AG10803 (cell line): ENCODE data around the gene MAP7.
"Not testable (repeated sequence)": the region's sequence is repeated elsewhere in the genome, so short reads cannot be mapped to it uniquely, and the experiment has no call there.

ENCODE experiments used
- DNase-seq: peaks from one replicate; pipeline ENCODE4 v3.0.0; 2010; ENCODE audit warnings: low read depth
- H3K4me3 ChIP-seq: 2 replicates; pipeline ENCODE4 v1.5.1; 2011; ENCODE audit warnings: mild to moderate bottlenecking, low read length, control low read depth
- TF ChIP-seq, protein P1 (sequence below): conservative IDR thresholded peaks from 2 replicates; pipeline ENCODE4 v1.5.1; 2011; ENCODE audit warnings: mild to moderate bottlenecking, low read length, control low read depth, inconsistent platforms

The MAP7 gene

DNA sequence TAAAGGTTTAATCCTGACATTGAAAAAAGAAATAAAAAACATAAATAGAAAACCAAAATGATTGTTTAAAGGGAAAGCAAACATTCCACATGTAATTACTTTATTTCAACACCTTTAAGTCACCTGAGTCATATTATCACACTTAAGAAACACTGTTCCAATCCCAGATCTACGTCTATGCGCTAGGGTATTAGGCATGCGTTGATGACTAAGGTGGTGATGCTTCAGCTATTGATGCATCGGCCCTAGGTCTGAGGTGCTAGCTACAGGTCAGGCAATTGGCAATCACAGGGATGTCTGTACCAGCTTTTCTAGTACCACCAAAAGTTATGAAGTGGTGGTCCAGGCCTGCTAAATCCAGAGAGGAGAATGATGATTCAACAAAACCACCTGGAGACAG, 162.9 kb downstream of the MAP7 start:
- H3K4me3 ChIP-seq: no peak overlapping the region
- TF ChIP-seq, protein P1, sequence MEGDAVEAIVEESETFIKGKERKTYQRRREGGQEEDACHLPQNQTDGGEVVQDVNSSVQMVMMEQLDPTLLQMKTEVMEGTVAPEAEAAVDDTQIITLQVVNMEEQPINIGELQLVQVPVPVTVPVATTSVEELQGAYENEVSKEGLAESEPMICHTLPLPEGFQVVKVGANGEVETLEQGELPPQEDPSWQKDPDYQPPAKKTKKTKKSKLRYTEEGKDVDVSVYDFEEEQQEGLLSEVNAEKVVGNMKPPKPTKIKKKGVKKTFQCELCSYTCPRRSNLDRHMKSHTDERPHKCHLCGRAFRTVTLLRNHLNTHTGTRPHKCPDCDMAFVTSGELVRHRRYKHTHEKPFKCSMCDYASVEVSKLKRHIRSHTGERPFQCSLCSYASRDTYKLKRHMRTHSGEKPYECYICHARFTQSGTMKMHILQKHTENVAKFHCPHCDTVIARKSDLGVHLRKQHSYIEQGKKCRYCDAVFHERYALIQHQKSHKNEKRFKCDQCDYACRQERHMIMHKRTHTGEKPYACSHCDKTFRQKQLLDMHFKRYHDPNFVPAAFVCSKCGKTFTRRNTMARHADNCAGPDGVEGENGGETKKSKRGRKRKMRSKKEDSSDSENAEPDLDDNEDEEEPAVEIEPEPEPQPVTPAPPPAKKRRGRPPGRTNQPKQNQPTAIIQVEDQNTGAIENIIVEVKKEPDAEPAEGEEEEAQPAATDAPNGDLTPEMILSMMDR: no peak
- no peak for DNase-seq

DNA sequence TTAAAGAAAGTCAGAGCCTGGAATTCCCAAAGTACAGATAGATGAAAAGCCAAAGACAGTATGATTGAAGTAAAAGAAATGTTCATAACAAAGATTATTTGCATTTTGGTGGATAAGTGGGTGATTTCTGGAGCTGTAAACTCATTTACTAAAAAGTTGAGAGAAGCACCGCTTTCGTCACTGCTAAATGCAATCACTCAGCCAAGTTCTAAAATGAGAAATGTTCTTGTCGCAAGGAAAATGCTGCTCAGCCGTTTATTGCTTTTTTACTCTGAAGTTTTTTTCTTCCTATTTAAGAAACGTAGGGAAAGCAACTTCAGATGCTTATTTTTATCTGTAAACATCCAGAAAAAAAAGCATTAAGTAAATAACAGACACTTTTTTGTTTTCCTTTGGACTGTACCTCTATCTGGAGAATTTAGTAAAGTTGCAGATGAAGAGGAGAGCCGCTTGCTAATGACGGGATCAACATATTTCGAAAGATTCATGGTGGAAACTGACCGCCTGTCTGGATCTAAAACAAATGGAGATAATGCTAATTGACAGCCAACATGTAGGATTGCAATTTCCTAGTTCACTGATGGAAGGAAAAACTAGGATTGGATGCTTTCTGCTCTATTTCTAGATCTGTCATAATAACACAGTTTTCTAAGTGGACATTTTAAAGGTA, 166.8 kb downstream of the MAP7 start:
- no peak for DNase-seq
- TF ChIP-seq, protein P1: no peak
- H3K4me3 ChIP-seq: no peak overlapping the region

- TF ChIP-seq, protein P1: no peak
- DNase-seq: no peak
- no peak overlapping the region for H3K4me3 ChIP-seq
Measured at GRCh38 chr6:136382676-136383252, 167.5 kb downstream of the MAP7 start.

- TF ChIP-seq, protein P1: peak; percentile 31; the same call in 1 of the 2 replicates
- H3K4me3 ChIP-seq: no peak overlapping the region
- DNase-seq: no peak
Measured at GRCh38 chr6:136378888-136379287, 171.3 kb downstream of the MAP7 start.

- DNase-seq, H3K4me3 ChIP-seq: not testable (repeated sequence)
Measured at GRCh38 chr6:136375836-136376235, 174.4 kb downstream of the MAP7 start.

- no peak for DNase-seq
- TF ChIP-seq, protein P1: no peak
- H3K4me3 ChIP-seq: no peak overlapping the region
Measured at GRCh38 chr6:136371959-136372358, 178.3 kb downstream of the MAP7 start.

GRCh38 chr6:136370988-136371728, 179.1 kb downstream of the MAP7 start:
- DNase-seq: no peak
- no peak overlapping the region for H3K4me3 ChIP-seq
- TF ChIP-seq, protein P1: no peak
